Measurements from ENCODE around the gene PRKCD. TPM values are rescaled to one million over a fixed set of nuclear protein-coding genes. Genes with fewer than 3 reads are reported as not detected.

The PRKCD gene
- total and polyA plus RNA-seq, 7 donors, result 3.5 to 169 (median 12.1) TPM

GRCh38 chr3:53226142-53226840 is 65.3 kb downstream of the PRKCD start:
- H3K4me3 ChIP-seq, result no peak overlapping the region
- H3K9me3 ChIP-seq, result no peaks in the 10 kb centered on the region
- H3K27ac ChIP-seq, result no peak overlapping the region
- 86 to 91% methylated on average over 12 of the region's 12 CpGs for WGBS, 2 donors
- no peak for DNase-seq
- no peaks in the 10 kb centered on the region for H3K4me1 ChIP-seq
- no peaks in the 10 kb centered on the region for H3K27me3 ChIP-seq
- no peak for TF ChIP-seq POLR2AphosphoS5 (IDR thresholded peaks at IDR 0.05)
- TF ChIP-seq, protein P1, sequence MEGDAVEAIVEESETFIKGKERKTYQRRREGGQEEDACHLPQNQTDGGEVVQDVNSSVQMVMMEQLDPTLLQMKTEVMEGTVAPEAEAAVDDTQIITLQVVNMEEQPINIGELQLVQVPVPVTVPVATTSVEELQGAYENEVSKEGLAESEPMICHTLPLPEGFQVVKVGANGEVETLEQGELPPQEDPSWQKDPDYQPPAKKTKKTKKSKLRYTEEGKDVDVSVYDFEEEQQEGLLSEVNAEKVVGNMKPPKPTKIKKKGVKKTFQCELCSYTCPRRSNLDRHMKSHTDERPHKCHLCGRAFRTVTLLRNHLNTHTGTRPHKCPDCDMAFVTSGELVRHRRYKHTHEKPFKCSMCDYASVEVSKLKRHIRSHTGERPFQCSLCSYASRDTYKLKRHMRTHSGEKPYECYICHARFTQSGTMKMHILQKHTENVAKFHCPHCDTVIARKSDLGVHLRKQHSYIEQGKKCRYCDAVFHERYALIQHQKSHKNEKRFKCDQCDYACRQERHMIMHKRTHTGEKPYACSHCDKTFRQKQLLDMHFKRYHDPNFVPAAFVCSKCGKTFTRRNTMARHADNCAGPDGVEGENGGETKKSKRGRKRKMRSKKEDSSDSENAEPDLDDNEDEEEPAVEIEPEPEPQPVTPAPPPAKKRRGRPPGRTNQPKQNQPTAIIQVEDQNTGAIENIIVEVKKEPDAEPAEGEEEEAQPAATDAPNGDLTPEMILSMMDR (IDR thresholded peaks at IDR 0.05), result no peak
- TF ChIP-seq POLR2A (IDR thresholded peaks at IDR 0.05), result no peak
- no peak for TF ChIP-seq EP300 (IDR thresholded peaks at IDR 0.05)
- H3K36me3 ChIP-seq, result peaks cover 60 to 90% (median 79%) of the 10 kb centered on the region in 4 donors
- intact Hi-C loops (cut with DNase I), result loop anchor here (10.0 kb wide), 1 partner anchor 119 kb away; the partner anchor contains the start of gene DCP1A

DNA sequence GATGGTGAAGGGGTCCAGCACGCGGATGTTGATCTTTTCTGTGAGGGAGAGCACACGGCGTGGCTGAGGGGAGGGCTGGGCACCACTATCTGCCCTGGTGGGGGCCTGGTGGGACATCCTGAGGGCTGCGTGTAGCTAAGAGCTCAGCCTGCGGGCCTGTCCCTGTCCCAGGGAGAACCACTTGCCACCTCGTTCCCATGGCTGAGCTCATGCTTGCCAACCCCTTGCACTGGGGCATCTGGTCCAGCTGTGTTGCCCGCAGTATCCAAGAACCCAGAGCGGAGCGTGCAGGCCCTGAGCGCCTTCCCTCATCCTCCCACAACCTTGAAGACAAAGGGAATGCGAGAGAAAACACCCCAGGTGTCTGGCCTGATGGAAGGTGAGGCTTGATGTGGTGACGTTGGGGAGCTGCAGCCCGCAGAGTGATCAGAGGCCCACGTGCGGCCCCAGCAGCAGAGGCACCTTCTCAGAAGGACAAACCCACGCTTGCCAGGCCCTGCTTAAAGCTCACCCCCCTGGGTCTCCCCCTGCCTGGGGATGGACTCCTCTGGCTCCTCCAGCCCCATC is 65.9 kb downstream of the PRKCD start:
- intact Hi-C loops (cut with DNase I), result loop anchor here (10.0 kb wide), 1 partner anchor 118 kb away; the partner anchor contains the start of gene DCP1A
- no peaks in the 10 kb centered on the region for H3K27me3 ChIP-seq
- peaks cover 66 to 96% (median 85%) of the 10 kb centered on the region in 4 donors for H3K36me3 ChIP-seq
- H3K4me3 ChIP-seq, result no peak overlapping the region
- TF ChIP-seq POLR2A (IDR thresholded peaks at IDR 0.05) (no peak), POLR2AphosphoS5 (IDR thresholded peaks at IDR 0.05) (no peak), EP300 (IDR thresholded peaks at IDR 0.05) (no peak)
- TF ChIP-seq, protein P1 (IDR thresholded peaks at IDR 0.05), result no peak
- H3K4me1 ChIP-seq, result no peaks in the 10 kb centered on the region
- WGBS, 2 donors, result 96% methylated on average over 17 of the region's 17 CpGs
- H3K27ac ChIP-seq, result no peak overlapping the region
- no peak for DNase-seq
- H3K9me3 ChIP-seq, result no peaks in the 10 kb centered on the region

DNA sequence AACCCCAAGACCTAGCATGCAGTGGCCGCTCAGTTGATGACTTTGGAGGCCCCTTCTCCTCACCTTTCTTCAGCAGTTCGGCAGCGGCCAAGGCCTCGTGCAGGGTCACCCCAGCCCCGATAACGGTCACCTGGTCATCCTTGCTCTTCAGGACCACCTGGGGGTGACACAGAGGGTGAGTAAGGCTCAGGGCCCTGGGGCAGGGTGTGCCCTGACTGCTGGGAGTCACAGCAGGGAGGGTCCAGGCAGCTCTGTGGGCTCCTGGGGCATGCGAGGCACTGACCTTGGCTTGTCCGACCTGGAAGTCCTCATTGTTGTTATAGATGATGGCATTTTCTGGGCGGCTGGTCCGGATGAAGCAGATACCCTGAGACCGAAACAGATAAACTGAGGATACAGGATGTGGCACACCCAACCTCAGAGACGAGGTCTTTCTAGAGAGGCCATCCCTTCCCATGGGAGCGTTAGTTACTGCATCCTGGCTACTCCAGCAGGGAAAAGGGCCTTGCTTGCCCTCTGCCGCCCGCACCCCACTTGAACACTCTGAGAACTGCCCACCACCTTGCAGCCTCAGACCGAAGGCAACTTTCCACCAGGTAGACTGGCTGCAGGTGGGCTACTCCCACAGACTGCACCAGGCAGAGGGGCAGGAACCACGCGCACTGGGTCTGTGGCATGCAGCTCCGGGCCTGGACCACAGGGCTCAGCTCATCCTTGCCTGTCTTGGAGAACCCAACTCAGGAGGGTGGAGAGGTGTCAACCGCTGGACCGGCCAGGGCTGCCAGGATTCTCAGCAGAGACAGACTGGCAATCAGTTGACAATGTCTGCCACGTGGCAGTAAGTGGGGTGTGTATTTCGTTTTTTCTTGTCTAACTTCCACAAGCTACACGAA is 67.2 kb downstream of the PRKCD start:
- WGBS, 2 donors, result 89 to 90% methylated on average over 24 of the region's 24 CpGs
- no peak for TF ChIP-seq EP300 (IDR thresholded peaks at IDR 0.05)
- no peak for TF ChIP-seq POLR2AphosphoS5 (IDR thresholded peaks at IDR 0.05)
- TF ChIP-seq, protein P1 (IDR thresholded peaks at IDR 0.05), result no peak
- TF ChIP-seq POLR2A (IDR thresholded peaks at IDR 0.05), result no peak
- H3K4me3 ChIP-seq, result no peak overlapping the region
- no peaks in the 10 kb centered on the region for H3K4me1 ChIP-seq
- H3K27me3 ChIP-seq, result no peaks in the 10 kb centered on the region
- DNase-seq, result no peak
- no peaks in the 10 kb centered on the region for H3K9me3 ChIP-seq
- H3K27ac ChIP-seq, result no peak overlapping the region
- intact Hi-C loops (cut with DNase I), result loop anchor here (10.0 kb wide), 1 partner anchor 117 kb away; the partner anchor contains the start of gene DCP1A
- peaks cover 77 to 100% (median 96%) of the 10 kb centered on the region in 4 donors for H3K36me3 ChIP-seq

DNA sequence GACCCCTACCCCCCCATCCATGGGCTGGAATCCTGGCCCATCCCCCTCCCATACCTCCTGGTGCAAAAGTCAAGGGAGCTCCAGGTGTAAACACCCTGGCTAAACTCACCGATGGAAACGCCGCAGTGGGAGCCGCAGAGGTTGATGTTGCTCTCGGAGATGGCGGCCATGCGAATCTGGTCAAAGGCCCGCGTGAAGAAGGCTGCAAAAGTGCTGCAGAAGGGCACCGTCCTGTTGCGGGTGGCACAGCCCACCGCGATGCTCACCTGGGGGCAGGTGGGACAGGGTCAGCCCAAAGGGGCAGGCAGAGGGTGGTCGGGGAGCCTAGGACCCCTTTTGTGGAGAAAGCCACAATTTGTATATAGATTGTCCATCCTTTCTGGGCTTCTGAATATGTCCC is 68.2 kb downstream of the PRKCD start:
- WGBS, 2 donors, result 96 to 97% methylated on average over 14 of the region's 14 CpGs
- no peak overlapping the region for H3K27ac ChIP-seq
- H3K27me3 ChIP-seq, result no peaks in the 10 kb centered on the region
- peaks cover 86 to 100% (median 100%) of the 10 kb centered on the region in 4 donors for H3K36me3 ChIP-seq
- H3K4me3 ChIP-seq, result no peak overlapping the region
- intact Hi-C loops (cut with DNase I), result loop anchor here (10.0 kb wide), 1 partner anchor 116 kb away; the partner anchor contains the start of gene DCP1A
- no peaks in the 10 kb centered on the region for H3K9me3 ChIP-seq
- H3K4me1 ChIP-seq, result no peaks in the 10 kb centered on the region
- no peak for TF ChIP-seq POLR2AphosphoS5 (IDR thresholded peaks at IDR 0.05)
- TF ChIP-seq POLR2A (IDR thresholded peaks at IDR 0.05), result no peak
- TF ChIP-seq EP300 (IDR thresholded peaks at IDR 0.05), result no peak
- TF ChIP-seq, protein P1 (IDR thresholded peaks at IDR 0.05), result no peak
- DNase-seq, result no peak

All from sigmoid colon (tissue), 7 donors.